Cardiac muscle cell (in vitro differentiated cells and primary cell): ENCODE measurements around the gene TPP2. TPM values are rescaled to one million over a fixed set of nuclear protein-coding genes. Genes with fewer than 3 reads are reported as not detected.

ENCODE experiments used
- DNase-seq, 2 donors: peaks; one replicate each; pipeline versions ENCODE4 v3.0.0 to v3.0.0-alpha.2; 2010 to 2017; ENCODE audit warnings: low read depth in 1 of 2, low spot score in 1 of 2
- H3K27ac ChIP-seq: fragments of 200-600 bp; sonication (generic); 2 replicates; pipeline ENCODE4 v1.5.1; 2016
- H3K27me3 ChIP-seq: fragments of 200-600 bp; sonication (generic); 2 replicates; pipeline ENCODE4 v1.6.0; 2016; ENCODE audit warnings: control low read depth
- H3K36me3 ChIP-seq: fragments of 200-600 bp; sonication (generic); 2 replicates; pipeline ENCODE4 v1.5.1; 2016; ENCODE audit warnings: control low read depth
- H3K4me1 ChIP-seq: fragments of 200-600 bp; sonication (generic); 2 replicates; pipeline ENCODE4 v1.8.1; 2017; ENCODE audit warnings: low read depth, mild to moderate bottlenecking, mixed run types
- H3K4me3 ChIP-seq: fragments of 200-600 bp; sonication (generic); 2 replicates; pipeline ENCODE4 v1.5.1; 2016; ENCODE audit warnings: mild to moderate bottlenecking
- H3K9me3 ChIP-seq: fragments of 200-600 bp; sonication (generic); 2 replicates; pipeline ENCODE4 v1.5.1; 2017; ENCODE audit warnings: low read depth, mild to moderate bottlenecking, control low read depth
- CTCF ChIP-seq: IDR thresholded peaks from 2 replicates; pipeline ENCODE4 v1.5.1; 2012; ENCODE audit warnings: low read depth, mild to moderate bottlenecking, low read length
- polyA plus RNA-seq: library from polyadenylated mRNA; unstranded; fragments of >200 nt; fragmentation: Nextera tagmentation; extraction: Ambion mirVana; gene quantifications from 2 replicates; pipeline ENCODE4 v1.2.1, GENCODE V29; 2016
- total RNA-seq: library from RNA; depleted of rRNA; stranded (reverse); fragments of >200 nt; gene quantifications from 2 replicates; pipeline ENCODE4 v1.2.3, GENCODE V29; 2016

The TPP2 gene
- 30.6 and 32.0 TPM in 2 replicates for total RNA-seq
- 19.3 and 20.7 TPM in 2 replicates for polyA plus RNA-seq

- Histone ChIP-seq H3K36me3 (no peaks in the 10 kb centered on the region), H3K4me3 (peak within 1 kb of the TSS; percentile 95), H3K4me1 (no peaks in the 10 kb centered on the region), H3K9me3 (no peaks in the 10 kb centered on the region), H3K27ac (peak within 1 kb of the TSS; percentile 89), H3K27me3 (no peaks in the 10 kb centered on the region)
- TF ChIP-seq CTCF: no peak
- DNase-seq: peak; percentile 98 to 100
Measured at GRCh38 chr13:102596147-102597028, at the start of gene TPP2. TPP2 (plus strand) TSS chr13:102596986; CDS start chr13:102597039, 53 bp downstream.

GRCh38 chr13:102548811-102549210 is 48.0 kb upstream of the TPP2 start:
- DNase-seq: no peak
- Histone ChIP-seq H3K9me3 (no peaks in the 10 kb centered on the region), H3K4me1 (no peaks in the 10 kb centered on the region), H3K27ac (no peak overlapping the region), H3K36me3 (no peaks in the 10 kb centered on the region), H3K4me3 (no peak overlapping the region), H3K27me3 (no peaks in the 10 kb centered on the region)
- TF ChIP-seq CTCF: no peak

GRCh38 chr13:102550507-102550906 is 46.3 kb upstream of the TPP2 start:
- Histone ChIP-seq H3K4me3 (no peak overlapping the region), H3K4me1 (no peaks in the 10 kb centered on the region), H3K27ac (no peak overlapping the region), H3K36me3 (no peaks in the 10 kb centered on the region), H3K9me3 (no peaks in the 10 kb centered on the region), H3K27me3 (no peaks in the 10 kb centered on the region)
- no peak for TF ChIP-seq CTCF
- no peak for DNase-seq

GRCh38 chr13:102555914-102556553 is 40.8 kb upstream of the TPP2 start:
- no peaks in the 10 kb centered on the region for H3K27me3 ChIP-seq
- DNase-seq: peak; percentile 9 to 47
- no peak overlapping the region for H3K27ac ChIP-seq

GRCh38 chr13:102556806-102557205 is 40.0 kb upstream of the TPP2 start:
- H3K9me3 ChIP-seq: no peaks in the 10 kb centered on the region
- no peak for TF ChIP-seq CTCF
- DNase-seq: no peak

More at GRCh38 chr13:102555914-102556553, 40.8 kb upstream of the TPP2 start:
- no peaks in the 10 kb centered on the region for H3K9me3 ChIP-seq
- no peaks in the 10 kb centered on the region for H3K4me1 ChIP-seq
- peak; percentile 31 for TF ChIP-seq CTCF
- H3K4me3 ChIP-seq: no peak overlapping the region
- H3K36me3 ChIP-seq: no peaks in the 10 kb centered on the region

More at GRCh38 chr13:102556806-102557205, 40.0 kb upstream of the TPP2 start:
- Histone ChIP-seq H3K27me3 (no peaks in the 10 kb centered on the region), H3K4me1 (no peaks in the 10 kb centered on the region), H3K4me3 (no peak overlapping the region), H3K36me3 (no peaks in the 10 kb centered on the region), H3K27ac (no peak overlapping the region)
